ENCODE measurements around the gene BGN. TPM values are rescaled to one million over a fixed set of nuclear protein-coding genes. Genes with fewer than 3 reads are reported as not detected.

Gene BGN
- total RNA-seq, 1 experiment from 2014 or later: 5.7 TPM

GRCh38 chrX:153526801-153527200, 32.0 kb downstream of the BGN start:
- DNase-seq (ENCODE audit: low read depth): no peak

GRCh38 chrX:153527208-153527607, 32.4 kb downstream of the BGN start:
- DNase-seq (ENCODE audit: low read depth): no peak

- no peak for DNase-seq (ENCODE audit: low read depth)
These were observed 35.8 kb downstream of the BGN start for GRCh38 chrX:153530411-153531129.

GRCh38 chrX:153533091-153533490, 38.3 kb downstream of the BGN start:
- DNase-seq (ENCODE audit: low read depth): no peak

- DNase-seq (ENCODE audit: low read depth): no peak
These were observed 42.3 kb downstream of the BGN start for GRCh38 chrX:153537080-153537479.

- DNase-seq (ENCODE audit: low read depth): no peak
These were observed 42.9 kb downstream of the BGN start for GRCh38 chrX:153537526-153538295.

GRCh38 chrX:153538424-153538823, 43.6 kb downstream of the BGN start:
- DNase-seq (ENCODE audit: low read depth): no peak

- peak; percentile 72 for DNase-seq (ENCODE audit: low read depth)
These were observed 44.6 kb downstream of the BGN start for GRCh38 chrX:153539171-153539978.

GRCh38 chrX:153539979-153540358, 45.2 kb downstream of the BGN start:
- no peak for DNase-seq (ENCODE audit: low read depth)

GRCh38 chrX:153544727-153545126, 49.9 kb downstream of the BGN start:
- DNase-seq (ENCODE audit: low read depth): no peak

GRCh38 chrX:153546386-153546785, 51.6 kb downstream of the BGN start:
- DNase-seq (ENCODE audit: low read depth): no peak

- no peak for DNase-seq (ENCODE audit: low read depth)
These were observed 52.4 kb downstream of the BGN start for GRCh38 chrX:153547195-153547594.

- DNase-seq (ENCODE audit: low read depth): no peak
These were observed 54.5 kb downstream of the BGN start for GRCh38 chrX:153549231-153549630.

GRCh38 chrX:153549807-153550206, 55.0 kb downstream of the BGN start:
- DNase-seq (ENCODE audit: low read depth): no peak

- peak; percentile 17 for DNase-seq (ENCODE audit: low read depth)
These were observed 56.4 kb downstream of the BGN start for GRCh38 chrX:153551135-153551534.

GRCh38 chrX:153554519-153555167, 59.9 kb downstream of the BGN start:
- DNase-seq (ENCODE audit: low read depth): peak; percentile 38

GRCh38 chrX:153556767-153557166, 62.0 kb downstream of the BGN start:
- DNase-seq (ENCODE audit: low read depth): no peak

- DNase-seq (ENCODE audit: low read depth): no peak
These were observed 63.0 kb downstream of the BGN start for GRCh38 chrX:153557618-153558355.

All from Daoy (cell line).